Measurements from ENCODE around the gene TOR3A.
"Not testable (repeated sequence)": the region's sequence is repeated elsewhere in the genome, so short reads cannot be mapped to it uniquely, and the experiment has no call there.

Gene TOR3A

GRCh38 chr1:179081687-179082332 is at the start of gene TOR3A:
Gene TOR3A (plus strand): TSS chr1:179082070. CDS start chr1:179082129, 59 bp downstream.
- peak in 1 of 2 experiments; percentile 16 for DNase-seq

DNA sequence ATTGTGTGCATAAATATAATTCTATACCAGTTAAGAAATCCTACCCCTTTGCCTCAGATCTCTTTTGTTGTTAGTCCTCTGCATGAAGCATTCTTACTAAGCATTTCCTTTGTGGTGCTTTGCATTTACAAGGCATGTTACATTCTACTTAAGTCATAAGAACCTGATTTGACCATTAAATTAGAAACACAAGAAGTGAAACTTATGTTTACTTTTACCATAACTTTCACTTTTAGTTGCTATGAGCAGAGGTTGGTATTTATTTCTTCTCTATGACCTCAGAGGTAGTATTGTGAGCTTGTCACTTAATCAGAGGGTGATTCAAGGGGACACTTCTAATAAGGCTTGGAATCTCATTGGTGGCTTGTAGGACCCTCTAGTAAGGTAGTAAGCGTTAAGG is 47.1 kb upstream of the TOR3A start:
- DNase-seq = no peak

GRCh38 chr1:179036844-179037465 is 44.9 kb upstream of the TOR3A start:
- no peak for DNase-seq

DNA sequence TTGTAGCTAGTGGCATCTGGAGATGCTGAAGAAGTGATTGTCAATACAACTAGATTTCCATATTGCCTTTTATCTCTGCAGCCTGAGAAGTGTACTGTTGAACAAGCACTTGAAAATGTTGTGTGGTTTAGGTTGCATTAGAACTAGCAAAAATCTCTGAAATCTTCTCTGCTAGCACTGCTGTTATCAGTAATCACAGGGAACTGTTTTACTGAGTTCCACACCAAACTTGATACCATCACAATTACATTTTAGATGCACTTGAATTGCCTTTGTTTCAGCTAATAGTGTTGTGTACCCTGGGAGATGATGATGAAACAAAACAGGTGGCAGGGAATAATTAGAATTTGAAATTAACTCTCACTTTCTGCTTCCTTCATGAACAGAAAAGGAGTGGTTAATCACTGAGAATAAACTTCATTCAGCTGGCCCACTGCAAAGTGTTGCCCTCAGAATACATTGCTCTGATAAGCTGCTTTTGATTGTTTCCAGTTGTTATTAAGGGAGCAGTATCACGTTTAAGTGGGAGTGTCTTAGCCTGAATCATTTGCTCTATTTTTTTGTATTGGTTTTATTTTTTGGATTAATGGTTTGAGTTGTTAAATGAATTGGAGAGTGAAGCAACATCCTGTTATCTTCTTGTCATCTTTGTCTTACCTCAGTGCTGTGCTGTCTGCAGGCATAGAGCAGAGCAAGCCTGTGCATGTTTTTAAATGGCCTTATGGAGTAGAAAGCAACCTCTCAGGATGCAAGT is 43.2 kb upstream of the TOR3A start:
- no peak for DNase-seq

GRCh38 chr1:179039502-179040174 is 42.2 kb upstream of the TOR3A start:
- DNase-seq = not testable (repeated sequence)

GRCh38 chr1:179040175-179040551 is 41.7 kb upstream of the TOR3A start:
- DNase-seq = not testable (repeated sequence)

DNA sequence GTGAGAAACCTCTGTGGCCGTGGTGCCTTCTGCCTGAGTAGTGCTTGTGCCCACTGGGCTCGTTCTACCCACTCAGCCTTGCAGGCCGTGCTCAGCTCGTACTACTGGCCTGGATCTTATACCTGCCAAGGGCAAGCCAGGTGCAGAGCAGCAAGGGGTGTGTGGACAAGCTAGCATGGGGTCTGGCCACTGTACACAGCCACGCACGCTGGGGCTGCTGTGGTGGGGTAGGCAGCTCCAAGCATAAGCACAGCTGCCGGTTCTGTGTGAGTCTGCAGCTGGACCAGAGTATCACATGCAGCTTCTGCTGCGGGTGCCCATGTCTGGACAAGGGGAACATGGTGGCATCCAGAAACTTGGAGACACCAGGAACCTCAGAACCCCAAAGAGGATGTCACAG is 39.8 kb upstream of the TOR3A start:
- DNase-seq = no peak

DNA sequence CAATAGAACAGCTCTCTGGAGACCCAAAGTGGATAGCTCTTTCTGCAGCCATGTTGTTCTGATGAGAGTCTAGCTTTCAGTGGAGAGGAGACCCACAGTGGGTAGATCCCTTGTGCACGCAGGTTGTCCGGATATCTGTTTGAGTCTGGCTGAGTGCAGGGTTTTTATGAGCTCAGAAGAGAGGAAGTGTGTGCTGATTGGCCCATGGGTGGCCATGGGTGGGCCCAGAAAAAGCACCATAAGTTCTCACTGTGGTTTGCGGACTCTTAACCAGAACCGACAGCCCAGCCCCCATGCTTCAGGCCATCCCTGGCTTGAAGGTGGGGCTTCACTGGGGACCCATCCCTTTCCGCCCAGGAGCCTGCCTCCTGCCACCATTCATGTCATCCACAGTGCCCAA is 39.2 kb upstream of the TOR3A start:
- no peak for DNase-seq

DNA sequence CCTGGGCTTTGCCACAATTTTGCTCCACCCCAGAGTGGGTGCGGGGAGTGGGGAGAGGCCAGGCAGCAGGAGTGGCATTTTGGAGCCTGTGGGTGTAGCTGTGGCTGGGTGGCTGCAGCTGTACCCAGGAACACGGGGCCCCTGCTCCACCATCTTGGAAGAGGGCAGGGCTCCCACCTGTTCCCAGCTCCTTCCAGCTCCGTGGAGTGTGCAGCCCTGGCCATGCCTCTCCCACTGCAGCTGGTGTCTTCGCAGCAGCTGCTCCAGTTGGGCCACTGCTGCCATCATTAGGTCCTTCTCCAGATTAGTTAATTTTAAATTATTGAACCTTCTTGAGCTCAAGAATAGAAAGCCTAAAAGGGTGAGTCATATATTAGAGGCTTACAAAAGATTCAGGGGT is 38.6 kb upstream of the TOR3A start:
- DNase-seq = no peak

DNA sequence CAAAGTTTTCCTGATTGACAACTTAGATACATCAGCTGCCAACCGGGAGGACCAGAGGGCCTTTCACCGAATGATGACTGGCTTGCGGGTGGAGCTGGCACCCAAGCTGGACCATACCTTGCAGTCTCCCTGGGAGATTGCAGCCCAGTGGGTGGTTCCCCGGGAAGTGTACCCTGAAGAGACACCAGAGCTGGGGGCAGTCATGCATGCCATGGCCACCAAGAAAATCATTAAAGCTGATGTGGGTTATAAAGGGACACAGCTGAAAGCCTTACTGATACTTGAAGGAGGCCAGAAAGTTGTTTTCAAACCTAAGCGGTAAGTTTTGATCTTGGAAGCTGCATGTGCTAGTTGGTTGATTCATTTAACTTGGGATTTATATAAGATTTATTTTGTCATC is 38.0 kb upstream of the TOR3A start:
- no peak for DNase-seq

DNA sequence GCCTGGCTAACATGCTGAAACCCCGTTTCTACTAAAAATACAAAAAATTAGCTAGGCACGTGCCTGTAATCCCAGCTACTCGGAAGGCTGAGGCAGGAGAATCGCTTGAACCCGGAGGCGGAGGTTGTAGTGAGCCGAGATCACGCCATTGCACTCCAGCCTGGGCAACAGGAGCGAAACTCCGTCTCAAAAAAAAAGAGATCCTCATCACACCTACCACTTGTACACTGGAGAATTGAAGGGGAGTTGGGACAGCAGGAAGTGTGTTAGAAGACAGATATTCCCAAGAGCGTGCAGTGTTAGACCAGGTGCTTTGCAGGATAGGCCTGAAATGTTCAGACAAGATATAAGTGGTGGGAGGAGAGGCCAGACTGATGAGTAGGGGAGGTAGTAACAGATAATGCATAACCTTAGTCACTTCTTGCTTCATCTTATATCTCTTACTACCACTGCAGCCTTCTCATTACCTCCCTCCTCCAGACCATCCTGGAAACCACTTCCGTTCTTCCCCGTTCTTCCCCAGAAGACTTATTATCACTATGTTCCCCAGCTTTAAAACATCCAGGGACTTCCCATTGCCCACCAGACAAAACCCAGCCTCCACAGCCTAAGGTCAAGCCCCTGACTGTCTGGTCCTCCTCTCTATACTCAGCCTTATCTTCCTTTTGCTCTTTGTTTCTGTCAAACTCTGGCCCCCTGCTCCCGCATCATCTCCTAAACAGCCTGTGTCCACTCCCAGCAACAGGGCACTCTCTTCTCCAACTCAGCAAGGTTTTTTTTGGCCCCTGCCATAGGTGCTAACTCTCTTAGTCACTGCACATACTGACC is 34.8 kb upstream of the TOR3A start:
- DNase-seq = no peak

- DNase-seq = no peak
These were observed 34.3 kb upstream of the TOR3A start for GRCh38 chr1:179047636-179047997.

DNA sequence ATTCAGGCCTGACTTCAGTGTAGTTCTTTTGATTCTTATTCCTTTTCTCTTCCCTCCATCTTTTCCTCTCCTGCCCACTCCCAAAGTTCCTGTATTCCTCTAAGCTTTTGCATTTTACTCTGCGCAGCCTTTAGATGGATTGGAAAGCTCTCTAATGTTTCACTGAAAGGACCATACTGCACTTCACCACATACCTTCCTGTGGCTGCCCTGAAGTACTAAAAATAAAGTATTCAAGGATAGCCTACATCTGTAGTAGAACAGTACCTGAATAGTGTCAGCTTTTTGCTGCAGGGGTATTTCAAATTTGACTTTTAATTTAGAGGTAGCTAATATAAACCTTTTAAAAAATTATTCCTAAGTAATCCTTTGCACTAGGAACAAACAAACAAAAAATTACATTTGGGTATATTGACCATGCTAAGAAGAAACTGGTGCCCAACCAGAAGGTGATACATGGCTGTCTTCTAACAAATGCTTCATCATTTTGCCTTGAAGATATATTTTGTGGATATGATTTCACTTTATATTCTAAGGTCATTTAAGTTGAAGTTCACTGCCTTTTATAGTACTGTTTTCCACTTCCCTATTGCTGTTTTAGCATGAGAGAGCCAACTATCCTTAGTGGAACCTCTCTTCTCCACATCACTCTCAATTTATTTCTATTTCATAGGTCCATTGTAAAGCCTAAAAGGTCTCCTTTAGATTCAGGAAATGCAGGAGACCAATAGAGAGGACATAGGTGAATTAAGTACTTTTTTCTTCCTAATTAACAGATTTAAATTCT is 33.3 kb upstream of the TOR3A start:
- DNase-seq = no peak

DNA sequence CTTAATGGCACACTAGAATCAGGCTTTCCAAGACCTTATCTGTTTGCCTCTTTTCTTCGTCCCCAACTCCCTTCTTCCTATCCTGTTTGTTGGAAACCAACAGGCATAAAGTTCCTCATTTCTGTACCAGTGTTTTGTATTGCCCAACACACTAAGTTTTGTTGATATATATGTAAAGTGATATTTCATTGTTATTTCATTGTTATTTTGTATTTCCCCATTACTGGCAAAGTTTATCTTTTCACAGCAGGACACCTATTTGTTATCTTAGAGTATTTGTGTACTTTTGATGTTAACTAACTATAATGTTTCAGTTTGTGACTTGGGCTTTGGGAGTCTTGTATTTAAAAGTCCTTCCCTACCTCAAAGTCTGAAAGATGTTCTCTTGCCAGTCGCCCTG is 29.1 kb upstream of the TOR3A start:
- DNase-seq = no peak

DNA sequence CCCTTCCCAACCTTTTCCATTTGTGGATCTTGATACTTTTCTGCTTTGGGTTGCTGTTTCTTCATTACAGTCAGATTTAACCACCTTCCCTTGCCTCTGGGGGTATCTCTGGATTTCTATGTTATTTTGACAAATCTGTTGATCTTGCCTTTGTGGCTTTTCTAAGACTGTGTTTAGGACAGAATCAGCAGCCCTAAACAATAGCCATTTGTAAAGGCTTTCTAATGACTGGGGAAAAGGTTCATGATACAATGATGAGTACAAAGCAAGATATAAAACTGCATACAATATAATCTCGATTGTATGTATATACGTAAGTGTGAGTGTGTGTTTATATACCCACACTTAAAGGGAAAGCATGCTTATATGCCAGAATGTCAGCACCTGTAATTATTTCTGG is 28.4 kb upstream of the TOR3A start:
- DNase-seq = no peak

- no peak for DNase-seq
These were observed 25.9 kb upstream of the TOR3A start for GRCh38 chr1:179055937-179056336.

GRCh38 chr1:179058487-179059483 is 23.1 kb upstream of the TOR3A start:
- no peak for DNase-seq

DNA sequence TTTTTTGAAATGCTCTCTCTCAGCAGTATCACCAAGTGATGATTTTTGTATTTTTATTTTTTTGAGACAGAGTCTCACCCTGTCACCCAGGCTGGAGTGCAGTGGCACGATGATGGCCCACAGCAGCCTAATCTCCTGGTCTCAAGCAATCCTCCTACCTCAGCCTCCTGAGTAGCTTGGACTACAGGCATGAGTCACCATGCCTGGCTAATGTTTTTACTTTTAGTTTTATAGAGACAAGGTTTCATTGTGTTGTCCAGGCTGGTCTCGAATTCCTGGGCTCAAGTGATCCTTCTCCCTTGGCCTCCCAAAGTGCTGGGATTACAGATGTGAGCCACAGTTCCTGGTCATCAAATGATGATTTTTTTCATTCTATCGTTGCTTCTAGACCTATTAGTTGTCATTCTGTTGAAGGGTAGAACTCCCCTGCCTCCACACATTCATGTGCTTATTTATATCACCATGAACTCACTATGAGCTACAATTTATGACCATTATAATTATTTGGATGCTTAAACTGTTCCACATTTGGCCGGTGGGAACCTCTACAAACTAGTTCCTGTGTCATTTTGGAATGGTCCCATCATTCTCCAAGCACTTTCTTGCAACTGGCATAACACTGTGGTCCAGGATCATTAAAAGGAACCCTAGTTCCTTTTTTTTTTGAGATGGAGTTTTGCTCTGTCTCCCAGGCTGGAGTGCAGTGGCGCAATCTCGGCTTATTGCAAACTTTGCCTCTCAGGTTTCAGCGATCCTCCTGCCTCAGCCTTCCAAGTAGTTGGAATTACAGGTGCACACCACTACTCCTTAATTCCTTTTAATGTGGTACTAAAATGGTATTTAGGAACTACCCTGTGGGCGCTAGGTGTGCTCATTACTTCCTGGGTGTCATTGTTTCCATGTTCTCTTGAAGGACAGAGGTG is 20.2 kb upstream of the TOR3A start:
- no peak for DNase-seq

GRCh38 chr1:179066471-179066870 is 15.4 kb upstream of the TOR3A start:
- no peak for DNase-seq

DNA sequence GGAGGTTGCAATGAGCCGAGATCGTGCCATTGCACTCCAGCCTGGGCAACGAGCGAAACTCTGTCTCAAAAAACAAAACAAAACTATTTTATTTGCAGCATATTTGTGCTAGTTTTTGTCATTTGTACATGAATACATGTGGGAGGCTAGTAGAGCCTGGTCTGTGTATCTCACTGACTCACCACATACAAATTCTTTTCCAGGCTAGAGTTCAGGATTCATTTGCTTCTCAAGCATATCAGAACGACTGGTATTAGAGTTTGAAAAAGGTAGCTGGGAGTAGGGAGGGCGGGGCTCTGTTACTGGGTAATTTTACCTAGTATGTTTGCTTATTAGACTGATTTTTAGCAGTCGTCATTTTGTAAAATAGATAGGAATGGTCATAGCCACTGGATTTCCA is 4.5 kb upstream of the TOR3A start:
- no peak for DNase-seq

Measured in cerebellar nuclear complex (tissue), 1 donor.